NCI-H146 (cell line): ENCODE results near the gene F9.

Source experiments
- DNase-seq: peaks from one replicate; lab custom pipeline; 2025; lab: John Stamatoyannopoulos, UW

F9 gene

DNA sequence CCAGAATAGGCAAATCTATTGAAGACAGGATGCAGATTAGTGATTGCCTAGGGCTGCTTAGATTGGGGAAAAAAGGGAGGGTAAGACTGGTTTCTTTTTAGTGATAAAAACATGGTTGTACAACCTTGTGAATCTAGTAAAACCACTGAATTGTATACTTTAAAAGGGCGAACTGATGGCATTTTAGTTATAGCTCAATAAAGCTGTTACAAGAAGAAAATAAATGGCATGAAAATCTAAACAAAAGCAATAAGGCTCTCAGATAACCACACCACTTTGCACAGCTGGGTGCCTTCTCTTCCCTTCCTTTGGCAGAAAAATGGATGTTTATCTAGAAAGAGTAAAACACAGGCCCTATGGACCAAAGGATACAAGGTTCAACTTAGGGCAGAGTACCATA is 69.6 kb downstream of the F9 start:
- DNase-seq: no peak
